HL-60 (cell line): ENCODE measurements around the gene PIGK.

ENCODE experiments used
- CTCF ChIP-seq: IDR thresholded peaks from one replicate; pipeline ENCODE4 v1.5.1; 2011; ENCODE audit warnings: low read length, control low read depth, inconsistent platforms; ENCODE audit not compliant: insufficient read depth
- SPI1 ChIP-seq: IDR thresholded peaks from 2 replicates; pipeline ENCODE4 v1.6.1; 2012; ENCODE audit warnings: low read depth, mild to moderate bottlenecking, borderline replicate concordance

- TF ChIP-seq SPI1, result no peak
- no peak for TF ChIP-seq CTCF
Measured at GRCh38 chr1:77068013-77068412, 151.2 kb downstream of the PIGK start.
